Neural cell (in vitro differentiated cells): ENCODE data around the gene GALNT14. TPM values are rescaled to one million over a fixed set of nuclear protein-coding genes. Genes with fewer than 3 reads are reported as not detected.

Experiments
- H2AFZ ChIP-seq: fragments of 200-600, 300-800 bp; sonication (generic), shearing (Covaris generic); 2 replicates; pipeline ENCODE4 v1.6.0; 2014; ENCODE audit warnings: low read depth, mild to moderate bottlenecking, antibody characterized with exemption, low read length, moderate library complexity
- H3F3A ChIP-seq: fragments of 200-600 bp; shearing (Covaris generic); 2 replicates; pipeline ENCODE4 v1.6.1; 2016; ENCODE audit warnings: mild to moderate bottlenecking, moderate library complexity, mixed read lengths, antibody characterized with exemption, low read length; ENCODE audit not compliant: insufficient read depth, poor library complexity, severe bottlenecking
- H3K27ac ChIP-seq: fragments of 200-600, 300-800 bp; sonication (generic), shearing (Covaris generic); 2 replicates; pipeline ENCODE4 v1.5.1; 2014; ENCODE audit warnings: mild to moderate bottlenecking, low read length, moderate library complexity
- H3K27me3 ChIP-seq: fragments of 300-800, 200-600 bp; sonication (generic), shearing (Covaris generic); 2 replicates; pipeline ENCODE4 v1.6.0; 2014; ENCODE audit warnings: mild to moderate bottlenecking, low read depth, low read length, moderate library complexity; ENCODE audit not compliant: insufficient read depth
- H3K36me3 ChIP-seq: fragments of 300-800, 200-600 bp; sonication (generic), shearing (Covaris generic); 2 replicates; pipeline ENCODE4 v1.5.1; 2014; ENCODE audit warnings: mild to moderate bottlenecking, antibody characterized with exemption, low read length, moderate library complexity; ENCODE audit not compliant: insufficient read depth
- H3K4me2 ChIP-seq: fragments of 300-800, 200-600 bp; sonication (generic), shearing (Covaris generic); 2 replicates; pipeline ENCODE4 v1.6.0; 2014; ENCODE audit warnings: mild to moderate bottlenecking, low read length
- H3K4me3 ChIP-seq: fragments of 300-800, 200-600 bp; sonication (generic), shearing (Covaris generic); 2 replicates; pipeline ENCODE4 v1.5.1; 2014; ENCODE audit warnings: mild to moderate bottlenecking, low read length, moderate library complexity
- H3K79me2 ChIP-seq: fragments of 200-600 bp; shearing (Covaris generic); replicated peaks from 2 replicates; pipeline ENCODE4 v1.6.0; 2014; ENCODE audit warnings: mild to moderate bottlenecking, low read length, moderate library complexity; ENCODE audit not compliant: insufficient read depth
- H3K9ac ChIP-seq: fragments of 300-800, 200-600 bp; sonication (generic), shearing (Covaris generic); 2 replicates; pipeline ENCODE4 v1.6.1; 2016; ENCODE audit warnings: mild to moderate bottlenecking, low read length, mixed read lengths
- H3K9me2 ChIP-seq: fragments of 200-600 bp; shearing (Covaris generic); 2 replicates; pipeline ENCODE4 v1.6.1; 2016; ENCODE audit warnings: mild to moderate bottlenecking, low read length, mixed read lengths; ENCODE audit not compliant: insufficient read depth
- H3K9me3 ChIP-seq: fragments of 200-600, 300-800 bp; sonication (generic), shearing (Covaris generic); 2 replicates; pipeline ENCODE4 v1.6.1; 2016; ENCODE audit warnings: mild to moderate bottlenecking, mixed run types, low read length, moderate library complexity, mixed read lengths
- H4K20me1 ChIP-seq: fragments of 200-600 bp; shearing (Covaris generic); 2 replicates; pipeline ENCODE4 v1.6.1; 2016; ENCODE audit warnings: mild to moderate bottlenecking, mixed run types; ENCODE audit not compliant: insufficient read depth
- EP300 ChIP-seq: fragments of 450-650 bp; conservative IDR thresholded peaks from 2 replicates; pipeline ENCODE4 v1.6.1; 2014; ENCODE audit warnings: antibody characterized with exemption, mild to moderate bottlenecking, moderate library complexity; ENCODE audit not compliant: poor library complexity, severe bottlenecking
- EZH2 ChIP-seq: fragments of 200-600, 300-800 bp; shearing (Covaris generic), sonication (generic); IDR thresholded peaks from 2 replicates; pipeline ENCODE4 v1.6.1; 2014; ENCODE audit warnings: antibody characterized with exemption, low read length, borderline replicate concordance, mild to moderate bottlenecking; ENCODE audit not compliant: insufficient read depth, poor library complexity, severe bottlenecking
- MXI1 ChIP-seq: fragments of 450-650 bp; conservative IDR thresholded peaks from 2 replicates; pipeline ENCODE4 v1.6.1; 2014; ENCODE audit warnings: antibody characterized with exemption, mild to moderate bottlenecking; ENCODE audit not compliant: poor library complexity, severe bottlenecking
- POLR2AphosphoS5 ChIP-seq: IDR thresholded peaks from 2 replicates; pipeline ENCODE4 v1.6.1; 2012
- RAD21 ChIP-seq: fragments of 450-650 bp; conservative IDR thresholded peaks from 2 replicates; pipeline ENCODE4 v1.6.1; 2014; ENCODE audit warnings: antibody characterized with exemption, mild to moderate bottlenecking, moderate library complexity
- SMC3 ChIP-seq: fragments of 450-650 bp; conservative IDR thresholded peaks from 2 replicates; pipeline ENCODE4 v1.6.1; 2014; ENCODE audit warnings: antibody characterized with exemption, mild to moderate bottlenecking, moderate library complexity; ENCODE audit not compliant: poor library complexity
- TAF1 ChIP-seq: IDR thresholded peaks from 2 replicates; pipeline ENCODE4 v1.6.1; 2012; ENCODE audit warnings: low read depth
- polyA plus RNA-seq: library from polyadenylated mRNA; depleted of rRNA; stranded (reverse); fragments of >200 nt; gene quantifications from 2 replicates; pipeline ENCODE4 v1.2.3, GENCODE V29; 2014
- TF ChIP-seq, protein P1 (sequence below): fragments of 450-650 bp; IDR thresholded peaks from 2 replicates; pipeline ENCODE4 v1.5.1; 2014; ENCODE audit warnings: antibody characterized with exemption, mild to moderate bottlenecking, moderate library complexity; ENCODE audit not compliant: poor library complexity, severe bottlenecking
- TF ChIP-seq, protein P2 (sequence below): IDR thresholded peaks from 2 replicates; pipeline ENCODE4 v1.6.1; 2012; ENCODE audit warnings: borderline replicate concordance

The GALNT14 gene
- polyA plus RNA-seq, 1 donor from 2014 or later: 15.9 TPM

DNA sequence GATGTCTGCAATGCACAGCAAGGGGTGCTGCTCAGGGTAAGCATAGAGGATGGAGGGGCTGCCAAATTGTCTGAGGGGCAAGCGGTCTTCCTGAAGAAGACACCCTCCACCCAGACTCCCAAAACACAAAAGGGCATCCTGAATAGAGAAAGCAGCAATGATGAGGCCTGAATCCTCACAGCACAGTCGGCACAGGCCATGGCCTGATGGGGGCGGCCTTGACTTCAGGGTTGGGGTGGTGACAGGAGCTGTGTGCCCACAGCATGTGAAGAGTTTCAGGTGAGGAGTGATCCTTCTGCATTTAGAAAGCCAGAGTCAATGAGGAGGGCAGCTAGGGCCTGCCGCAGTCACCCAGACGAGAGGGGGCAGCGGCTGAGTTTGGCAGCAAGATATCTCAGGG, 159.4 kb downstream of the GALNT14 start:
- H4K20me1 ChIP-seq: no peaks in the 10 kb centered on the region
- no peaks in the 10 kb centered on the region for H3F3A ChIP-seq
- H3K27me3 ChIP-seq: no peaks in the 10 kb centered on the region

DNA sequence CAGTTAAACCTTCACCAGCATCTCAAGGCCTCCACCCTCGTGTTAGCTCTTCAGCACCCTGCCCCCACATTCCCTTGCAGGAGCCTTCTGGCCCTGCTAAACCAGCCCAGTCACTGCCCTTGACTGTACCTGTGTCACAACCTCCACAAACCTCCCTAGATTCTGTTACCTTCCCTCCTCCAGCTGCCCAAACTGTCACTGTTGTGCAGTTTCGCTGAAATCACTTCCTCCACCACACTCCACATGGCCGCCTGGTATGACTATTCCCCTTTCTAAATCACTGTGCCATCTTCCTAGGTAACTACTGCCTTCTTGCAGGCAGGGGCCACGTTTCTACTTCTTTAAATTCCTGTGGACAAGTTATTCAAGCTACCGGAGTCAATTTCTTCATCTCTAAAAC, 160.2 kb downstream of the GALNT14 start:
- Histone ChIP-seq H3K27me3 (no peaks in the 10 kb centered on the region), H3F3A (no peaks in the 10 kb centered on the region), H3K4me2 (no peak overlapping the region), H3K9me3 (no peaks in the 10 kb centered on the region), H3K9me2 (no peaks in the 10 kb centered on the region), H2AFZ (no peak overlapping the region), H3K79me2 (no peaks in the 10 kb centered on the region), H3K9ac (no peak overlapping the region), H3K4me3 (no peak overlapping the region), H3K27ac (no peak overlapping the region), H3K36me3 (no peaks in the 10 kb centered on the region), H4K20me1 (no peaks in the 10 kb centered on the region)
- TF ChIP-seq, protein P1, sequence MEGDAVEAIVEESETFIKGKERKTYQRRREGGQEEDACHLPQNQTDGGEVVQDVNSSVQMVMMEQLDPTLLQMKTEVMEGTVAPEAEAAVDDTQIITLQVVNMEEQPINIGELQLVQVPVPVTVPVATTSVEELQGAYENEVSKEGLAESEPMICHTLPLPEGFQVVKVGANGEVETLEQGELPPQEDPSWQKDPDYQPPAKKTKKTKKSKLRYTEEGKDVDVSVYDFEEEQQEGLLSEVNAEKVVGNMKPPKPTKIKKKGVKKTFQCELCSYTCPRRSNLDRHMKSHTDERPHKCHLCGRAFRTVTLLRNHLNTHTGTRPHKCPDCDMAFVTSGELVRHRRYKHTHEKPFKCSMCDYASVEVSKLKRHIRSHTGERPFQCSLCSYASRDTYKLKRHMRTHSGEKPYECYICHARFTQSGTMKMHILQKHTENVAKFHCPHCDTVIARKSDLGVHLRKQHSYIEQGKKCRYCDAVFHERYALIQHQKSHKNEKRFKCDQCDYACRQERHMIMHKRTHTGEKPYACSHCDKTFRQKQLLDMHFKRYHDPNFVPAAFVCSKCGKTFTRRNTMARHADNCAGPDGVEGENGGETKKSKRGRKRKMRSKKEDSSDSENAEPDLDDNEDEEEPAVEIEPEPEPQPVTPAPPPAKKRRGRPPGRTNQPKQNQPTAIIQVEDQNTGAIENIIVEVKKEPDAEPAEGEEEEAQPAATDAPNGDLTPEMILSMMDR: no peak
- TF ChIP-seq EZH2 (no peak), SMC3 (no peak), RAD21 (no peak), MXI1 (no peak)

More for the DNA sequence above, 159.4 kb downstream of the GALNT14 start:
- H3K79me2 ChIP-seq: no peaks in the 10 kb centered on the region
- H3K36me3 ChIP-seq: no peaks in the 10 kb centered on the region
- H3K4me3 ChIP-seq: no peak overlapping the region
- no peak overlapping the region for H3K4me2 ChIP-seq
- no peaks in the 10 kb centered on the region for H3K9me3 ChIP-seq
- no peak overlapping the region for H3K9ac ChIP-seq
- H3K9me2 ChIP-seq: no peaks in the 10 kb centered on the region
- TF ChIP-seq TAF1: no peak
- TF ChIP-seq POLR2AphosphoS5: no peak
- no peak for TF ChIP-seq MXI1
- no peak for TF ChIP-seq SMC3
- no peak for TF ChIP-seq EP300
- no peak for TF ChIP-seq RAD21
- TF ChIP-seq, protein P2, sequence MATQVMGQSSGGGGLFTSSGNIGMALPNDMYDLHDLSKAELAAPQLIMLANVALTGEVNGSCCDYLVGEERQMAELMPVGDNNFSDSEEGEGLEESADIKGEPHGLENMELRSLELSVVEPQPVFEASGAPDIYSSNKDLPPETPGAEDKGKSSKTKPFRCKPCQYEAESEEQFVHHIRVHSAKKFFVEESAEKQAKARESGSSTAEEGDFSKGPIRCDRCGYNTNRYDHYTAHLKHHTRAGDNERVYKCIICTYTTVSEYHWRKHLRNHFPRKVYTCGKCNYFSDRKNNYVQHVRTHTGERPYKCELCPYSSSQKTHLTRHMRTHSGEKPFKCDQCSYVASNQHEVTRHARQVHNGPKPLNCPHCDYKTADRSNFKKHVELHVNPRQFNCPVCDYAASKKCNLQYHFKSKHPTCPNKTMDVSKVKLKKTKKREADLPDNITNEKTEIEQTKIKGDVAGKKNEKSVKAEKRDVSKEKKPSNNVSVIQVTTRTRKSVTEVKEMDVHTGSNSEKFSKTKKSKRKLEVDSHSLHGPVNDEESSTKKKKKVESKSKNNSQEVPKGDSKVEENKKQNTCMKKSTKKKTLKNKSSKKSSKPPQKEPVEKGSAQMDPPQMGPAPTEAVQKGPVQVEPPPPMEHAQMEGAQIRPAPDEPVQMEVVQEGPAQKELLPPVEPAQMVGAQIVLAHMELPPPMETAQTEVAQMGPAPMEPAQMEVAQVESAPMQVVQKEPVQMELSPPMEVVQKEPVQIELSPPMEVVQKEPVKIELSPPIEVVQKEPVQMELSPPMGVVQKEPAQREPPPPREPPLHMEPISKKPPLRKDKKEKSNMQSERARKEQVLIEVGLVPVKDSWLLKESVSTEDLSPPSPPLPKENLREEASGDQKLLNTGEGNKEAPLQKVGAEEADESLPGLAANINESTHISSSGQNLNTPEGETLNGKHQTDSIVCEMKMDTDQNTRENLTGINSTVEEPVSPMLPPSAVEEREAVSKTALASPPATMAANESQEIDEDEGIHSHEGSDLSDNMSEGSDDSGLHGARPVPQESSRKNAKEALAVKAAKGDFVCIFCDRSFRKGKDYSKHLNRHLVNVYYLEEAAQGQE: no peak
- TF ChIP-seq, protein P1: no peak
- TF ChIP-seq EZH2: no peak
- no peak overlapping the region for H2AFZ ChIP-seq
- no peak overlapping the region for H3K27ac ChIP-seq
